DOHH2 (cell line): Measurements from ENCODE around the gene ADK.

Source experiments
- EZH2phosphoT487 ChIP-seq: fragments of 200-600 bp; sonication (generic); IDR thresholded peaks from 2 replicates; pipeline ENCODE4 v1.6.1; 2017; ENCODE audit warnings: borderline replicate concordance, mild to moderate bottlenecking, antibody characterized with exemption, low read length, moderate library complexity, mixed read lengths
- TF ChIP-seq, protein P1 (sequence below): fragments of 200-600 bp; sonication (generic); IDR thresholded peaks from one replicate; pipeline ENCODE4 v1.5.1; 2014; ENCODE audit warnings: antibody characterized with exemption, mild to moderate bottlenecking, low read depth, low read length; ENCODE audit not compliant: poor library complexity, severe bottlenecking

DNA sequence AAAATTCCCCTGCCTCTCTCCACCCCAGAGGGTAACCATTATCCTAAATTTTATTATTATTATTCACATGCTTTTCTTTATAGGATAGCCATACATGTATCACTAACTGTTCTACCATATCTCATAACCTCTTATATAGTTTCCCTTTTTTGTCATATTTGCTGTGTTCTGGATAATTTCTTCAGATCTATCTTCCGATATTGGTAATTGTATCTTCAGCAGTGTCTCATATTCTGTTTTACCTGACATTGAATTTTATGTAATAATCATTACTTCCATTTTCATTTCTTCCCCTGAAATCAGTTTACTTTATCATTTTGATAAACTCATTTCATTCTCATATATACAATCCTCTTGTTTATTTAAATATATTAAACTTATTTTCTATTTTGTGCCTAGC, 273.5 kb downstream of the ADK start:
- TF ChIP-seq, protein P1, sequence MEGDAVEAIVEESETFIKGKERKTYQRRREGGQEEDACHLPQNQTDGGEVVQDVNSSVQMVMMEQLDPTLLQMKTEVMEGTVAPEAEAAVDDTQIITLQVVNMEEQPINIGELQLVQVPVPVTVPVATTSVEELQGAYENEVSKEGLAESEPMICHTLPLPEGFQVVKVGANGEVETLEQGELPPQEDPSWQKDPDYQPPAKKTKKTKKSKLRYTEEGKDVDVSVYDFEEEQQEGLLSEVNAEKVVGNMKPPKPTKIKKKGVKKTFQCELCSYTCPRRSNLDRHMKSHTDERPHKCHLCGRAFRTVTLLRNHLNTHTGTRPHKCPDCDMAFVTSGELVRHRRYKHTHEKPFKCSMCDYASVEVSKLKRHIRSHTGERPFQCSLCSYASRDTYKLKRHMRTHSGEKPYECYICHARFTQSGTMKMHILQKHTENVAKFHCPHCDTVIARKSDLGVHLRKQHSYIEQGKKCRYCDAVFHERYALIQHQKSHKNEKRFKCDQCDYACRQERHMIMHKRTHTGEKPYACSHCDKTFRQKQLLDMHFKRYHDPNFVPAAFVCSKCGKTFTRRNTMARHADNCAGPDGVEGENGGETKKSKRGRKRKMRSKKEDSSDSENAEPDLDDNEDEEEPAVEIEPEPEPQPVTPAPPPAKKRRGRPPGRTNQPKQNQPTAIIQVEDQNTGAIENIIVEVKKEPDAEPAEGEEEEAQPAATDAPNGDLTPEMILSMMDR, result no peak
- no peak for TF ChIP-seq EZH2phosphoT487
